Retinal pigment epithelial cell (primary cell): ENCODE data around the gene RNF112.

Experiments used
- DNase-seq: peaks from one replicate; pipeline ENCODE4 v3.0.0-alpha.2; 2010; ENCODE audit warnings: low read depth
- H3K4me3 ChIP-seq: 2 replicates; pipeline ENCODE4 v1.5.1; 2011; ENCODE audit warnings: mild to moderate bottlenecking, low read length, control low read depth, moderate library complexity
- TF ChIP-seq, protein P1 (sequence below): conservative IDR thresholded peaks from 2 replicates; pipeline ENCODE4 v1.5.1; 2011; ENCODE audit warnings: low read depth, low read length, control low read depth, inconsistent platforms

The RNF112 gene

DNA sequence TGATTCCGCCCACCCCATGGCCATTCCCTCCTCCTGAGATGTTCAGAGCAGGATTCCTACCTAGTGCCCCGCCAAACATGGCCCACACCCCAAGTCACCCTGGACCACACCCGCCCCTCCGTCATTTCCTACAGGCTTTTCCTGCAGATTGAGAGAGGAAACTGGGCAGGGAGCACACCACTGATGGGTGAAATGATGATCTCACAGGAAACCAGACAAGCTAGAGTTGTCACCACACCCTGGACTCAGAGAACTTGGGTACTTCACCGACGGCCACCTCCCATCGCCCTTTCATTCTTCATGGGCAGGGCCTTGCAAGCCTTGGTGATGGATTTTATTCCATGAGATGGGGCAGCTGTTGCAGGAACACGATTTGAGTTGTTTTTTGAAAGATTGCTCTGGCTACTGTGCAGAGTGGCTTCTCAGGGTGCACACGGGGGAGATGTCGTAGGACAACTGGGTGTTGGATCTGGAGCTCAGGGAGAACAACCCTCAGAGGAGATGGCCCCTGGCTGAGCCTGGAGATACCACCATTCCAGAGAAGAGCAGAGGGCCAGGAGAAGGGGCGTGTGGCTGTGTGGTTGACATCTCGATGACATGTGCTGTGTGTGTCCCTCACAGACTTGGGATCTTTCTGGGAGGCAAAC, 41.1 kb upstream of the RNF112 start:
- TF ChIP-seq, protein P1, sequence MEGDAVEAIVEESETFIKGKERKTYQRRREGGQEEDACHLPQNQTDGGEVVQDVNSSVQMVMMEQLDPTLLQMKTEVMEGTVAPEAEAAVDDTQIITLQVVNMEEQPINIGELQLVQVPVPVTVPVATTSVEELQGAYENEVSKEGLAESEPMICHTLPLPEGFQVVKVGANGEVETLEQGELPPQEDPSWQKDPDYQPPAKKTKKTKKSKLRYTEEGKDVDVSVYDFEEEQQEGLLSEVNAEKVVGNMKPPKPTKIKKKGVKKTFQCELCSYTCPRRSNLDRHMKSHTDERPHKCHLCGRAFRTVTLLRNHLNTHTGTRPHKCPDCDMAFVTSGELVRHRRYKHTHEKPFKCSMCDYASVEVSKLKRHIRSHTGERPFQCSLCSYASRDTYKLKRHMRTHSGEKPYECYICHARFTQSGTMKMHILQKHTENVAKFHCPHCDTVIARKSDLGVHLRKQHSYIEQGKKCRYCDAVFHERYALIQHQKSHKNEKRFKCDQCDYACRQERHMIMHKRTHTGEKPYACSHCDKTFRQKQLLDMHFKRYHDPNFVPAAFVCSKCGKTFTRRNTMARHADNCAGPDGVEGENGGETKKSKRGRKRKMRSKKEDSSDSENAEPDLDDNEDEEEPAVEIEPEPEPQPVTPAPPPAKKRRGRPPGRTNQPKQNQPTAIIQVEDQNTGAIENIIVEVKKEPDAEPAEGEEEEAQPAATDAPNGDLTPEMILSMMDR: no peak
- H3K4me3 ChIP-seq: no peak overlapping the region
- no peak for DNase-seq

DNA sequence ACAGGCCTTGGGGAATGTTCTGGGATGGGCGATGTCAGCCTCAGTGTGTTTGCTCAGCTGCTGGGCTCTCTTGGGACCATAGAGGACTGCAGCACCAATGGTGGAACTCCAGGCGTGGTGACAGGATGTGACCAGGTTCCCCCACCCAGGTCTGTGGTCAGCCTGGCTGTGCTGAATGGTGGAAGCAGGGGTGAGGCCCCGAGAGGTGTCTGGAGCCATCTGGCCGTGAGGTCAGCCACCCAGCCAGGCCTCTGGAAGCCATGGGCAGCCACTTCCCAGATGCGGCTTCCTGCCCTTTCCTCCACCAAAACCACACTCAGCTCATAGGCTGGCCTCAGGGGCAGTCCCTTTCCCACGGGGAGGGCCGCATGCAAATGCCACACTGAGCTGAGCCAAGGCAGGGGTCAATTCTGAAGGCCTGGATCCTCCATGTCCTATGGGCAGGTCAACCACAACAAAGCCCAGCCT, 40.5 kb upstream of the RNF112 start:
- DNase-seq: no peak
- TF ChIP-seq, protein P1: no peak
- H3K4me3 ChIP-seq: no peak overlapping the region

DNA sequence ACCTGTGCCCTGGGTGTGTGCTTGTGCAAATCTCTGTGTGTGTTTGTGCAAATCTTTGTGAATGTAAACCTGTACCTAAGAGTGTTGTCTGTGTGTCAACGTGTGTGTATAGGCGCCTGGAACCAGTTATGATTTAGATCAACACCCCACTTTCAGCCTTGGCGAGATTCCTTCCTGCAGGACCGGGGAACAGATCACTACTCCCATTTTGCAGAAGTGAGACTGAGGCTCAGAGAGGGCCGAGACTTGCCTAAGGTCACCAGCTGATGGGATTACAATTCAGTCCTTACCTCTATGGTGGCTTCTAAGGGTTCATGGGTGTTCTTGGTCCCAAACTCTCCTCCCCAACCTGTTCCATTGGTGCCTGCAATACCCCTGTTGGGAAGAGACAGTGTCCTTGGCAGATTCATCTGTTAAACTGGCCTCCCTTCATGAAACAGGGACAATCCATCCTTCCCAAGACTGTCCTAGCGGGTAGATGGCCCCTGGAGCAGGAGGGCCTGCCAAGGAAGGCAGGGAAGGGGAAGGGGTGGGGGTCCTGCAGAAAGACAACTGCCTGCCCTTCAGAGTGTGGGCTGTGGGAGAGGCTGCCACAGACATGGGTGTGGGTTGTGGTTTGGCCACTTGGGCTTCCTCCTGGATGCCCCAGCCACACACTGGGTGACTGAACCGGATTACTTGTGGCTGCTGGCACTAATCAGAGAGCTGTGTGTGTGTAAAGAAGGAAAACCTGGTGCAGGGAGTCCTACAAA, 39.6 kb upstream of the RNF112 start:
- no peak for DNase-seq
- H3K4me3 ChIP-seq: no peak overlapping the region
- TF ChIP-seq, protein P1: no peak

DNA sequence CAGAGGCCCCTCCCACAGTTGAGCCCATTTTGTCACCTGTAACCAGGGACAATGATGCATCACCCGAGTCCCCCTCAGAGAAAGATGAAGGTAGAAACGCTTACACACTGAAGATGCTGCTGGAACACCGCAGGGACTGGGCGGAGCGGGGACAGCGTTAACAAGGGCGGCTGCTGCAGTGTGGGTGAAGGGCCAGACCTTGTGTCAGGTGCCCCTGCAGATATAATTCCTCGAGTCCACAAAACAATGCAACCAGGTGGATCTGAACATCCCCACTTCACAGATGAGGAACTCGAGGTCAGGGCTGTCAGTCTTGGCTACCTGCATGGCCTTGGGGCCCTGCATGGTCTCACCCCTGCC, 39.0 kb upstream of the RNF112 start:
- no peak for DNase-seq
- H3K4me3 ChIP-seq: no peak overlapping the region
- TF ChIP-seq, protein P1: no peak

DNA sequence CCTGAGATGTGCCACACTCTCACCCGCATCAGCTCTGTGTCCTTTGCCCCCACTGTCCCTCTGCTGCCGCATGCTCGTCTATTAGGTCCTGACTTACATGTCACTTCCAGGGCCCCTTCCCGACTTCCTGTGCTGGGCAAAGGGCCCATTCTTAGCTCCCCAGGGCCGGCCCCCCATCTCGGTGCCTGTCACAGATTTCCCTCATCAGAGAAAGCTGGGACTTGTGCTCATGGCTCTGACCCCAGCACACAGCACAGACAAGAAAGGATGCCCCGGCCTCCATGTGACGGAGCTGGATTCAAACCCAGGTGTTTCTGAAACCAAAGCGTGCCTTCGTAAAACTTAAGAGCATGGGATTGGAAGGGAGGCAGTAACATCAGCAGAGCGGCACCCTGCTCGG, 38.6 kb upstream of the RNF112 start:
- no peak overlapping the region for H3K4me3 ChIP-seq
- no peak for DNase-seq
- TF ChIP-seq, protein P1: no peak

DNA sequence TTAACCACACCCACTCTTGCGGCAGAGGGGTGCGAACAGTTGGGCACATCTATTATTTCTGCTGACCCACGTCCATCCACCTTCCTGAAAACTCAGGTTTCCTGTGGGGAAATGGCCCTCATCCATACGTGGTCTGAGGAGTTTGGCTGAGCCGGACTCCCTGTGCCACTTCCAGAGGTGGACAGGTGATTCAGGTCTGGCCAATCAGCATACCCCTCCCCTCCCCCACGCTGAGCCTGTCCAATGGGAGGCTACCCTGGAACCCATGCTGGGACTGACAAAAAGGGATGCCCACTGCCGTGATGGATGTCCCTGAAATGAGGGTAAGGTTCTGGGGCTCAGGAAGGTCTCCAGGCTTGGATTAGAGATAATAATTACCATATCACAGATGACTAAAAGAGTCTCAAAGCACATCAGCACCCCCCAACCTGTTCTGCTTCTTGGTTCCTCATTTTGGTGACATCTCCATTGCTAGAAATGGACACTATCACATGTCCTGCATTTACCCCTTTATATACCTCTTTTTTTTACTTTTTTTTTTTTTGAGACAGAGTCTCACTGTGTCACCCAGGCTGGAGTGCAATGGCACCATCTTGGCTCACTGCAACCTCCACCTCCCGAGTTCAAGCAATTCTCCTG, 38.0 kb upstream of the RNF112 start:
- no peak overlapping the region for H3K4me3 ChIP-seq
- DNase-seq: no peak
- TF ChIP-seq, protein P1: no peak
